Measurements from ENCODE around the gene STOML1. TPM values are rescaled to one million over a fixed set of nuclear protein-coding genes. Genes with fewer than 3 reads are reported as not detected.
"Not testable (repeated sequence)": the region's sequence is repeated elsewhere in the genome, so short reads cannot be mapped to it uniquely, and the experiment has no call there.

Gene STOML1
- total RNA-seq, 1 experiment from 2014 or later: 19.7 TPM

GRCh38 chr15:73941044-73941443 is 51.1 kb downstream of the STOML1 start:
- intact Hi-C loops (cut with micrococcal nuclease; ENCODE audit: unreplicated experiment): no loop called here
- CTCF ChIA-PET: interaction anchor here (1.1 kb wide), 1 partner anchor 183 kb away, joined by 3 read pairs; no protein-coding TSS in a partner anchor
- no peak for DNase-seq
- no TSS peak for BruUV-seq (replicated peaks)
- Mint-ChIP-seq H3K27me3 (ENCODE audit: unreplicated experiment) (no peaks in the 10 kb centered on the region), H3K27ac (ENCODE audit: unreplicated experiment) (no peak overlapping the region), H3K36me3 (ENCODE audit: insufficient read depth, unreplicated experiment) (no peaks in the 10 kb centered on the region), H3K4me1 (ENCODE audit: low read depth, unreplicated experiment) (peaks cover 22% of the 10 kb centered on the region), H3K4me3 (ENCODE audit: low read depth, unreplicated experiment) (no peak overlapping the region), H3K9me3 (ENCODE audit: low read depth, unreplicated experiment) (no peaks in the 10 kb centered on the region)
- no peak for TF ChIP-seq CTCF (IDR thresholded peaks at IDR 0.05; ENCODE audit: unreplicated experiment)

GRCh38 chr15:73940061-73940981 is 51.8 kb downstream of the STOML1 start:
- BruUV-seq (replicated peaks): no TSS peak
- DNase-seq: no peak
- CTCF ChIA-PET: interaction anchor here (0.6 to 1.1 kb wide), 2 partner anchors 183 to 1417 kb away, joined by 3 to 6 read pairs; no protein-coding TSS in a partner anchor
- Mint-ChIP-seq H3K4me3 (ENCODE audit: low read depth, unreplicated experiment) (no peak overlapping the region), H3K9me3 (ENCODE audit: low read depth, unreplicated experiment) (no peaks in the 10 kb centered on the region), H3K27ac (ENCODE audit: unreplicated experiment) (peak overlapping the region; percentile 39), H3K27me3 (ENCODE audit: unreplicated experiment) (no peaks in the 10 kb centered on the region), H3K36me3 (ENCODE audit: insufficient read depth, unreplicated experiment) (no peaks in the 10 kb centered on the region), H3K4me1 (ENCODE audit: low read depth, unreplicated experiment) (peaks cover 22% of the 10 kb centered on the region)
- TF ChIP-seq CTCF (IDR thresholded peaks at IDR 0.05; ENCODE audit: unreplicated experiment): no peak
- intact Hi-C loops (cut with micrococcal nuclease; ENCODE audit: unreplicated experiment): no loop called here

- Mint-ChIP-seq H3K4me3 (ENCODE audit: low read depth, unreplicated experiment) (no peak overlapping the region), H3K36me3 (ENCODE audit: insufficient read depth, unreplicated experiment) (no peaks in the 10 kb centered on the region), H3K27me3 (ENCODE audit: unreplicated experiment) (no peaks in the 10 kb centered on the region), H3K27ac (ENCODE audit: unreplicated experiment) (no peak overlapping the region), H3K9me3 (ENCODE audit: low read depth, unreplicated experiment) (no peaks in the 10 kb centered on the region), H3K4me1 (ENCODE audit: low read depth, unreplicated experiment) (peaks cover 22% of the 10 kb centered on the region)
- DNase-seq: no peak
- no peak for TF ChIP-seq CTCF (IDR thresholded peaks at IDR 0.05; ENCODE audit: unreplicated experiment)
- no TSS peak for BruUV-seq (replicated peaks)
- intact Hi-C loops (cut with micrococcal nuclease; ENCODE audit: unreplicated experiment): no loop called here
- CTCF ChIA-PET: no interaction called here
Measured at GRCh38 chr15:73939138-73939537, 53.0 kb downstream of the STOML1 start.

- intact Hi-C loops (cut with micrococcal nuclease; ENCODE audit: unreplicated experiment); H3K4me3 Mint-ChIP-seq (ENCODE audit: low read depth, unreplicated experiment); DNase-seq; H3K27me3 Mint-ChIP-seq (ENCODE audit: unreplicated experiment); BruUV-seq (replicated peaks); H3K36me3 Mint-ChIP-seq (ENCODE audit: insufficient read depth, unreplicated experiment); H3K27ac Mint-ChIP-seq (ENCODE audit: unreplicated experiment); H3K9me3 Mint-ChIP-seq (ENCODE audit: low read depth, unreplicated experiment); CTCF ChIA-PET: not testable (repeated sequence)
- peaks cover 22% of the 10 kb centered on the region for H3K4me1 Mint-ChIP-seq (ENCODE audit: low read depth, unreplicated experiment)
Measured at GRCh38 chr15:73938516-73938915, 53.6 kb downstream of the STOML1 start.

- no TSS peak for BruUV-seq (replicated peaks)
- no peaks in the 10 kb centered on the region for H3K27me3 Mint-ChIP-seq (ENCODE audit: unreplicated experiment)
- CTCF ChIA-PET: no interaction called here
- H3K4me3 Mint-ChIP-seq (ENCODE audit: low read depth, unreplicated experiment): no peak overlapping the region
- DNase-seq: no peak
- no peak for TF ChIP-seq CTCF (IDR thresholded peaks at IDR 0.05; ENCODE audit: unreplicated experiment)
- H3K9me3 Mint-ChIP-seq (ENCODE audit: low read depth, unreplicated experiment): no peaks in the 10 kb centered on the region
- H3K4me1 Mint-ChIP-seq (ENCODE audit: low read depth, unreplicated experiment): peaks cover 21% of the 10 kb centered on the region
- intact Hi-C loops (cut with micrococcal nuclease; ENCODE audit: unreplicated experiment): no loop called here
- H3K27ac Mint-ChIP-seq (ENCODE audit: unreplicated experiment): no peak overlapping the region
- H3K36me3 Mint-ChIP-seq (ENCODE audit: insufficient read depth, unreplicated experiment): no peaks in the 10 kb centered on the region
Measured at GRCh38 chr15:73937726-73938125, 54.4 kb downstream of the STOML1 start.

Data from Calu3 (cell line).